ENCODE measurements around the gene SFTPA1.
"Not testable (repeated sequence)": the region's sequence is repeated elsewhere in the genome, so short reads cannot be mapped to it uniquely, and the experiment has no call there.

GRCh38 chr10:79664686-79665085 is 53.9 kb downstream of the SFTPA1 start:
- TF ChIP-seq, protein P1, sequence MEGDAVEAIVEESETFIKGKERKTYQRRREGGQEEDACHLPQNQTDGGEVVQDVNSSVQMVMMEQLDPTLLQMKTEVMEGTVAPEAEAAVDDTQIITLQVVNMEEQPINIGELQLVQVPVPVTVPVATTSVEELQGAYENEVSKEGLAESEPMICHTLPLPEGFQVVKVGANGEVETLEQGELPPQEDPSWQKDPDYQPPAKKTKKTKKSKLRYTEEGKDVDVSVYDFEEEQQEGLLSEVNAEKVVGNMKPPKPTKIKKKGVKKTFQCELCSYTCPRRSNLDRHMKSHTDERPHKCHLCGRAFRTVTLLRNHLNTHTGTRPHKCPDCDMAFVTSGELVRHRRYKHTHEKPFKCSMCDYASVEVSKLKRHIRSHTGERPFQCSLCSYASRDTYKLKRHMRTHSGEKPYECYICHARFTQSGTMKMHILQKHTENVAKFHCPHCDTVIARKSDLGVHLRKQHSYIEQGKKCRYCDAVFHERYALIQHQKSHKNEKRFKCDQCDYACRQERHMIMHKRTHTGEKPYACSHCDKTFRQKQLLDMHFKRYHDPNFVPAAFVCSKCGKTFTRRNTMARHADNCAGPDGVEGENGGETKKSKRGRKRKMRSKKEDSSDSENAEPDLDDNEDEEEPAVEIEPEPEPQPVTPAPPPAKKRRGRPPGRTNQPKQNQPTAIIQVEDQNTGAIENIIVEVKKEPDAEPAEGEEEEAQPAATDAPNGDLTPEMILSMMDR (IDR thresholded peaks at IDR 0.05): not testable (repeated sequence)
- TF ChIP-seq POLR2A (IDR thresholded peaks at IDR 0.05): not testable (repeated sequence)

All from testis (tissue), 2 donors.